Activated naive CD8-positive, alpha-beta T cell treated with anti-CD3 and anti-CD28 coated beads for 36 hours (primary cell): ENCODE results near the gene SPTBN5. TPM values are rescaled to one million over a fixed set of nuclear protein-coding genes. Genes with fewer than 3 reads are reported as not detected.

Experiments
- DNase-seq: peaks from one replicate; pipeline ENCODE4 v3.0.0; 2021
- H3K27ac Mint-ChIP-seq: one replicate; pipeline ENCODE4 v1.8.0; 2022; ENCODE audit warnings: mild to moderate bottlenecking, moderate library complexity, mixed read lengths
- H3K27me3 Mint-ChIP-seq: one replicate; pipeline ENCODE4 v1.8.0; 2022; ENCODE audit warnings: mild to moderate bottlenecking, mixed read lengths
- H3K36me3 Mint-ChIP-seq: one replicate; pipeline ENCODE4 v1.8.0; 2021; ENCODE audit warnings: mild to moderate bottlenecking, mixed read lengths
- H3K4me1 Mint-ChIP-seq: one replicate; pipeline ENCODE4 v1.8.0; 2021; ENCODE audit warnings: mixed read lengths
- H3K4me3 Mint-ChIP-seq: one replicate; pipeline ENCODE4 v1.8.0; 2022; ENCODE audit warnings: mild to moderate bottlenecking, moderate library complexity, mixed read lengths
- H3K9me3 Mint-ChIP-seq: one replicate; pipeline ENCODE4 v1.8.0; 2022; ENCODE audit warnings: mixed read lengths
- total RNA-seq, 2 experiments: library from RNA; stranded (reverse); gene quantifications; one replicate each; pipeline ENCODE4 v1.2.3, GENCODE V29; 2021

The SPTBN5 gene
- total RNA-seq, 2 experiments from 2014 or later = 0.19 to 0.30 TPM

GRCh38 chr15:41860049-41860828 lies 33.6 kb downstream of the SPTBN5 start:
- Mint-ChIP-seq H3K4me3 (no peak overlapping the region), H3K4me1 (peaks cover 3% of the 10 kb centered on the region), H3K9me3 (no peaks in the 10 kb centered on the region), H3K27me3 (no peaks in the 10 kb centered on the region), H3K36me3 (no peaks in the 10 kb centered on the region), H3K27ac (no peak overlapping the region)
- no peak for DNase-seq

GRCh38 chr15:41858756-41859155 lies 35.1 kb downstream of the SPTBN5 start:
- H3K9me3 Mint-ChIP-seq = no peaks in the 10 kb centered on the region
- H3K4me1 Mint-ChIP-seq = peaks cover 3% of the 10 kb centered on the region
- H3K36me3 Mint-ChIP-seq = no peaks in the 10 kb centered on the region
- H3K4me3 Mint-ChIP-seq = no peak overlapping the region
- DNase-seq = no peak
- no peak overlapping the region for H3K27ac Mint-ChIP-seq
- H3K27me3 Mint-ChIP-seq = no peaks in the 10 kb centered on the region

GRCh38 chr15:41857316-41857715 lies 36.5 kb downstream of the SPTBN5 start:
- Mint-ChIP-seq H3K4me3 (no peak overlapping the region), H3K27ac (no peak overlapping the region), H3K36me3 (no peaks in the 10 kb centered on the region), H3K27me3 (no peaks in the 10 kb centered on the region), H3K9me3 (no peaks in the 10 kb centered on the region), H3K4me1 (peaks cover 3% of the 10 kb centered on the region)
- DNase-seq = no peak

- no peak for DNase-seq
- Mint-ChIP-seq H3K36me3 (no peaks in the 10 kb centered on the region), H3K27ac (no peak overlapping the region), H3K4me3 (no peak overlapping the region), H3K4me1 (peaks cover 3% of the 10 kb centered on the region), H3K9me3 (no peaks in the 10 kb centered on the region), H3K27me3 (no peaks in the 10 kb centered on the region)
These were observed 37.1 kb downstream of the SPTBN5 start for GRCh38 chr15:41856716-41857115.

- Mint-ChIP-seq H3K9me3 (no peaks in the 10 kb centered on the region), H3K27me3 (no peaks in the 10 kb centered on the region), H3K4me3 (no peak overlapping the region), H3K27ac (no peak overlapping the region), H3K4me1 (peaks cover 3% of the 10 kb centered on the region), H3K36me3 (no peaks in the 10 kb centered on the region)
- DNase-seq = no peak
These were observed 37.6 kb downstream of the SPTBN5 start for GRCh38 chr15:41856262-41856661.

GRCh38 chr15:41855261-41855961 lies 38.4 kb downstream of the SPTBN5 start:
- Mint-ChIP-seq H3K27me3 (no peaks in the 10 kb centered on the region), H3K4me3 (no peak overlapping the region), H3K36me3 (no peaks in the 10 kb centered on the region), H3K27ac (no peak overlapping the region), H3K4me1 (no peaks in the 10 kb centered on the region), H3K9me3 (no peaks in the 10 kb centered on the region)
- no peak for DNase-seq

GRCh38 chr15:41854443-41854842 lies 39.4 kb downstream of the SPTBN5 start:
- no peak for DNase-seq
- no peaks in the 10 kb centered on the region for H3K9me3 Mint-ChIP-seq
- H3K4me1 Mint-ChIP-seq = no peaks in the 10 kb centered on the region
- H3K4me3 Mint-ChIP-seq = no peak overlapping the region
- no peak overlapping the region for H3K27ac Mint-ChIP-seq
- no peaks in the 10 kb centered on the region for H3K36me3 Mint-ChIP-seq
- H3K27me3 Mint-ChIP-seq = no peaks in the 10 kb centered on the region

GRCh38 chr15:41853831-41854230 lies 40.0 kb downstream of the SPTBN5 start:
- H3K27me3 Mint-ChIP-seq = no peaks in the 10 kb centered on the region

GRCh38 chr15:41852736-41853590 lies 40.9 kb downstream of the SPTBN5 start:
- Mint-ChIP-seq H3K27ac (no peak overlapping the region), H3K36me3 (no peaks in the 10 kb centered on the region), H3K9me3 (no peaks in the 10 kb centered on the region), H3K4me3 (no peak overlapping the region), H3K27me3 (no peaks in the 10 kb centered on the region), H3K4me1 (no peaks in the 10 kb centered on the region)
- no peak for DNase-seq

More at GRCh38 chr15:41853831-41854230, 40.0 kb downstream of the SPTBN5 start:
- H3K36me3 Mint-ChIP-seq = no peaks in the 10 kb centered on the region
- no peak overlapping the region for H3K4me3 Mint-ChIP-seq
- H3K4me1 Mint-ChIP-seq = no peaks in the 10 kb centered on the region
- DNase-seq = no peak
- H3K9me3 Mint-ChIP-seq = no peaks in the 10 kb centered on the region
- no peak overlapping the region for H3K27ac Mint-ChIP-seq

- Mint-ChIP-seq H3K9me3 (no peaks in the 10 kb centered on the region), H3K36me3 (no peaks in the 10 kb centered on the region), H3K27ac (no peak overlapping the region), H3K4me1 (no peaks in the 10 kb centered on the region), H3K27me3 (no peaks in the 10 kb centered on the region), H3K4me3 (no peak overlapping the region)
- DNase-seq = no peak
These were observed 42.0 kb downstream of the SPTBN5 start for GRCh38 chr15:41851755-41852370.

GRCh38 chr15:41851167-41851523 lies 42.7 kb downstream of the SPTBN5 start:
- Mint-ChIP-seq H3K36me3 (no peaks in the 10 kb centered on the region), H3K4me3 (no peak overlapping the region), H3K9me3 (no peaks in the 10 kb centered on the region), H3K27me3 (no peaks in the 10 kb centered on the region), H3K4me1 (no peaks in the 10 kb centered on the region), H3K27ac (no peak overlapping the region)
- no peak for DNase-seq

- Mint-ChIP-seq H3K9me3 (no peaks in the 10 kb centered on the region), H3K27me3 (no peaks in the 10 kb centered on the region), H3K4me3 (no peak overlapping the region), H3K27ac (no peak overlapping the region), H3K4me1 (no peaks in the 10 kb centered on the region), H3K36me3 (no peaks in the 10 kb centered on the region)
- DNase-seq = no peak
These were observed 43.2 kb downstream of the SPTBN5 start for GRCh38 chr15:41850482-41851166.

GRCh38 chr15:41849861-41850260 lies 44.0 kb downstream of the SPTBN5 start:
- Mint-ChIP-seq H3K4me1 (no peaks in the 10 kb centered on the region), H3K27ac (no peak overlapping the region), H3K4me3 (no peak overlapping the region), H3K27me3 (no peaks in the 10 kb centered on the region), H3K9me3 (no peaks in the 10 kb centered on the region), H3K36me3 (no peaks in the 10 kb centered on the region)
- no peak for DNase-seq

GRCh38 chr15:41849204-41849603 lies 44.6 kb downstream of the SPTBN5 start:
- DNase-seq = no peak
- Mint-ChIP-seq H3K27me3 (no peaks in the 10 kb centered on the region), H3K4me3 (no peak overlapping the region)

More at GRCh38 chr15:41849204-41849603, 44.6 kb downstream of the SPTBN5 start:
- Mint-ChIP-seq H3K36me3 (no peaks in the 10 kb centered on the region), H3K9me3 (no peaks in the 10 kb centered on the region), H3K27ac (no peak overlapping the region), H3K4me1 (no peaks in the 10 kb centered on the region)
